ENCODE results near the gene CEP63. TPM values are rescaled to one million over a fixed set of nuclear protein-coding genes. Genes with fewer than 3 reads are reported as not detected.

The CEP63 gene
- total RNA-seq, 1 donor from 2014 or later, result 24.8 TPM

- Mint-ChIP-seq H3K27me3 (ENCODE audit: low read depth) (no peaks in the 10 kb centered on the region), H3K4me3 (ENCODE audit: unreplicated experiment) (no peak overlapping the region), H3K4me1 (ENCODE audit: low read depth) (peaks cover 72% of the 10 kb centered on the region), H3K9me3 (ENCODE audit: low read depth) (no peaks in the 10 kb centered on the region), H3K27ac (ENCODE audit: unreplicated experiment) (no peak overlapping the region), H3K36me3 (ENCODE audit: low read depth) (peaks cover 17% of the 10 kb centered on the region)
- no peak for TF ChIP-seq CTCF (IDR thresholded peaks at IDR 0.05)
- DNase-seq (ENCODE audit: low spot score), result no peak
Observed at GRCh38 chr3:134481166-134481565, 4.7 kb upstream of the CEP63 start.

GRCh38 chr3:134482622-134483021 lies 3.2 kb upstream of the CEP63 start:
- Mint-ChIP-seq H3K27me3 (ENCODE audit: low read depth) (no peaks in the 10 kb centered on the region), H3K36me3 (ENCODE audit: low read depth) (peaks cover 12% of the 10 kb centered on the region), H3K4me1 (ENCODE audit: low read depth) (peaks cover 70% of the 10 kb centered on the region), H3K27ac (ENCODE audit: unreplicated experiment) (peak overlapping the region; percentile 68), H3K4me3 (ENCODE audit: unreplicated experiment) (no peak overlapping the region), H3K9me3 (ENCODE audit: low read depth) (no peaks in the 10 kb centered on the region)
- no peak for TF ChIP-seq CTCF (IDR thresholded peaks at IDR 0.05)
- DNase-seq (ENCODE audit: low spot score), result no peak

GRCh38 chr3:134483195-134483900 lies 2.5 kb upstream of the CEP63 start:
- no peak for TF ChIP-seq CTCF (IDR thresholded peaks at IDR 0.05)
- H3K27me3 Mint-ChIP-seq (ENCODE audit: low read depth), result no peaks in the 10 kb centered on the region

GRCh38 chr3:134485075-134485717 lies 661 bp upstream of the CEP63 start:
- no peaks in the 10 kb centered on the region for H3K9me3 Mint-ChIP-seq (ENCODE audit: low read depth)
- no peaks in the 10 kb centered on the region for H3K27me3 Mint-ChIP-seq (ENCODE audit: low read depth)
- DNase-seq (ENCODE audit: low spot score), result no peak
- peaks cover 11% of the 10 kb centered on the region for H3K36me3 Mint-ChIP-seq (ENCODE audit: low read depth)
- no peak for TF ChIP-seq CTCF (IDR thresholded peaks at IDR 0.05)
- peaks cover 60% of the 10 kb centered on the region for H3K4me1 Mint-ChIP-seq (ENCODE audit: low read depth)
- peak overlapping the region; percentile 100 for H3K27ac Mint-ChIP-seq (ENCODE audit: unreplicated experiment)
- H3K4me3 Mint-ChIP-seq (ENCODE audit: unreplicated experiment), result peak overlapping the region; percentile 92

More at GRCh38 chr3:134483195-134483900, 2.5 kb upstream of the CEP63 start:
- H3K36me3 Mint-ChIP-seq (ENCODE audit: low read depth), result peaks cover 11% of the 10 kb centered on the region
- peaks cover 66% of the 10 kb centered on the region for H3K4me1 Mint-ChIP-seq (ENCODE audit: low read depth)
- H3K27ac Mint-ChIP-seq (ENCODE audit: unreplicated experiment), result peak overlapping the region; percentile 86
- no peaks in the 10 kb centered on the region for H3K9me3 Mint-ChIP-seq (ENCODE audit: low read depth)
- H3K4me3 Mint-ChIP-seq (ENCODE audit: unreplicated experiment), result peak overlapping the region; percentile 39
- no peak for DNase-seq (ENCODE audit: low spot score)

- Mint-ChIP-seq H3K4me1 (ENCODE audit: low read depth) (peaks cover 55% of the 10 kb centered on the region), H3K9me3 (ENCODE audit: low read depth) (no peaks in the 10 kb centered on the region), H3K27me3 (ENCODE audit: low read depth) (no peaks in the 10 kb centered on the region), H3K4me3 (ENCODE audit: unreplicated experiment) (peak overlapping the region; percentile 92), H3K36me3 (ENCODE audit: low read depth) (peaks cover 3% of the 10 kb centered on the region), H3K27ac (ENCODE audit: unreplicated experiment) (peak overlapping the region; percentile 100)
- DNase-seq (ENCODE audit: low spot score), result no peak
- TF ChIP-seq CTCF (IDR thresholded peaks at IDR 0.05), result no peak
Observed at GRCh38 chr3:134486577-134487041, 752 bp downstream of the CEP63 start.

Data from chondrocyte (in vitro differentiated cells).